Astrocyte (in vitro differentiated cells and primary cell): ENCODE data around the gene MIAT. TPM values are rescaled to one million over a fixed set of nuclear protein-coding genes. Genes with fewer than 3 reads are reported as not detected.

Experiments
- DNase-seq: peaks from one replicate; pipeline ENCODE4 v3.0.0-alpha.2; 2010; ENCODE audit warnings: low read depth
- FAIRE-seq: peaks from 2 replicates; lab custom pipeline; 2011; peaks lifted over from hg19 to GRCh38; lab: Jason Lieb, UNC
- H2AFZ ChIP-seq: 2 replicates; pipeline ENCODE4 v1.6.0; 2012; ENCODE audit warnings: low read depth, low read length, inconsistent platforms
- H3K27ac ChIP-seq: 2 replicates; pipeline ENCODE4 v1.5.1; 2011; ENCODE audit warnings: low read depth, low read length, inconsistent platforms
- H3K27me3 ChIP-seq: 2 replicates; pipeline ENCODE4 v1.6.0; 2011; ENCODE audit warnings: low read length, inconsistent platforms; ENCODE audit not compliant: insufficient read depth
- H3K36me3 ChIP-seq: 2 replicates; pipeline ENCODE4 v1.5.1; 2011; ENCODE audit warnings: low read length, inconsistent platforms; ENCODE audit not compliant: insufficient read depth
- H3K4me1 ChIP-seq: 2 replicates; pipeline ENCODE4 v1.5.1; 2011; ENCODE audit warnings: low read length, inconsistent platforms; ENCODE audit not compliant: insufficient read depth
- H3K4me2 ChIP-seq: 2 replicates; pipeline ENCODE4 v1.6.0; 2012; ENCODE audit warnings: low read length, inconsistent platforms
- H3K4me3 ChIP-seq: 2 replicates; pipeline ENCODE4 v1.5.1; 2011; ENCODE audit warnings: low read depth, mild to moderate bottlenecking, low read length, inconsistent platforms; ENCODE audit not compliant: insufficient read depth
- H3K79me2 ChIP-seq: 2 replicates; pipeline ENCODE4 v1.6.0; 2012; ENCODE audit warnings: mild to moderate bottlenecking, low read length, inconsistent platforms; ENCODE audit not compliant: insufficient read depth
- H3K9ac ChIP-seq: 2 replicates; pipeline ENCODE4 v1.6.0; 2012; ENCODE audit warnings: mild to moderate bottlenecking, low read length, inconsistent platforms
- H3K9me3 ChIP-seq: 2 replicates; pipeline ENCODE4 v1.5.1; 2012; ENCODE audit warnings: low read depth, mild to moderate bottlenecking, low read length, inconsistent platforms; ENCODE audit not compliant: insufficient read depth
- H4K20me1 ChIP-seq: 2 replicates; pipeline ENCODE4 v1.6.0; 2012; ENCODE audit warnings: low read length, inconsistent platforms; ENCODE audit not compliant: insufficient read depth
- H3K27ac Mint-ChIP-seq: one replicate; pipeline ENCODE4 v1.8.0; 2021; ENCODE audit warnings: mild to moderate bottlenecking, mixed read lengths; ENCODE audit not compliant: unreplicated experiment
- H3K27me3 Mint-ChIP-seq: one replicate; pipeline ENCODE4 v1.8.0; 2021; ENCODE audit warnings: low read depth, mixed read lengths; ENCODE audit not compliant: unreplicated experiment
- H3K36me3 Mint-ChIP-seq: one replicate; pipeline ENCODE4 v1.8.0; 2021; ENCODE audit warnings: low read depth, mixed read lengths; ENCODE audit not compliant: unreplicated experiment
- H3K4me1 Mint-ChIP-seq: one replicate; pipeline ENCODE4 v1.8.0; 2021; ENCODE audit warnings: low read depth, mixed read lengths; ENCODE audit not compliant: unreplicated experiment
- H3K4me3 Mint-ChIP-seq: one replicate; pipeline ENCODE4 v1.8.0; 2021; ENCODE audit warnings: mild to moderate bottlenecking, moderate library complexity, mixed read lengths; ENCODE audit not compliant: unreplicated experiment
- H3K9me3 Mint-ChIP-seq: one replicate; pipeline ENCODE4 v1.8.0; 2021; ENCODE audit warnings: mild to moderate bottlenecking, mixed read lengths; ENCODE audit not compliant: unreplicated experiment
- CTCF ChIP-seq: IDR thresholded peaks from 2 replicates; pipeline ENCODE4 v1.5.1; 2011; ENCODE audit warnings: low read depth, mild to moderate bottlenecking, inconsistent platforms, low read length, moderate library complexity; ENCODE audit not compliant: insufficient read depth
- EZH2 ChIP-seq: IDR thresholded peaks from 2 replicates; pipeline ENCODE4 v1.6.1; 2012; ENCODE audit warnings: mild to moderate bottlenecking, low read length, inconsistent platforms; ENCODE audit not compliant: insufficient read depth
- total RNA-seq: library from RNA; stranded (reverse); gene quantifications from 2 replicates; pipeline ENCODE4 v1.2.1, GENCODE V29; 2021

The MIAT gene
- total RNA-seq, 1 donor from 2014 or later: 22.8 TPM

- Histone ChIP-seq H3K27me3 (peaks cover 2% of the 10 kb centered on the region), H3K4me2 (no peak overlapping the region), H3K4me3 (no peak overlapping the region), H3K9me3 (no peaks in the 10 kb centered on the region), H2AFZ (no peak overlapping the region), H3K36me3 (no peaks in the 10 kb centered on the region), H3K4me1 (no peaks in the 10 kb centered on the region), H3K9ac (no peak overlapping the region), H4K20me1 (no peaks in the 10 kb centered on the region), H3K79me2 (no peaks in the 10 kb centered on the region), H3K27ac (no peak overlapping the region)
- Mint-ChIP-seq H3K4me1 (peaks cover 5% of the 10 kb centered on the region), H3K36me3 (peaks cover 2% of the 10 kb centered on the region), H3K27me3 (no peaks in the 10 kb centered on the region), H3K4me3 (no peak overlapping the region), H3K27ac (no peak overlapping the region), H3K9me3 (peaks cover 2% of the 10 kb centered on the region)
- FAIRE-seq: no peak
- DNase-seq: no peak
- no peak for TF ChIP-seq EZH2
- TF ChIP-seq CTCF: no peak
These were observed 21.1 kb upstream of the MIAT start for GRCh38 chr22:26636296-26636695.

- no peaks in the 10 kb centered on the region for H3K9me3 Mint-ChIP-seq
- Histone ChIP-seq H3K4me1 (peaks cover 28% of the 10 kb centered on the region), H3K4me2 (peak overlapping the region; percentile 46), H4K20me1 (no peaks in the 10 kb centered on the region), H3K9me3 (no peaks in the 10 kb centered on the region), H2AFZ (peak overlapping the region; percentile 34), H3K79me2 (no peaks in the 10 kb centered on the region), H3K27ac (no peak overlapping the region), H3K36me3 (no peaks in the 10 kb centered on the region), H3K27me3 (no peaks in the 10 kb centered on the region), H3K4me3 (no peak overlapping the region), H3K9ac (peak overlapping the region; percentile 33)
- H3K27me3 Mint-ChIP-seq: no peaks in the 10 kb centered on the region
- no peaks in the 10 kb centered on the region for H3K36me3 Mint-ChIP-seq
- FAIRE-seq: no peak
- H3K4me3 Mint-ChIP-seq: peak overlapping the region; percentile 11
- peak overlapping the region; percentile 60 for H3K27ac Mint-ChIP-seq
- peaks cover 41% of the 10 kb centered on the region for H3K4me1 Mint-ChIP-seq
- DNase-seq: peak; percentile 36
- TF ChIP-seq CTCF: no peak
- TF ChIP-seq EZH2: no peak
These were observed 14.6 kb upstream of the MIAT start for GRCh38 chr22:26642465-26643417.
